DOHH2 (cell line): ENCODE results near the gene UBAP1.
"Not testable (repeated sequence)": the region's sequence is repeated elsewhere in the genome, so short reads cannot be mapped to it uniquely, and the experiment has no call there.

Experiments used
- CTCF ChIP-seq: fragments of 200-600 bp; sonication (generic); IDR thresholded peaks from one replicate; pipeline ENCODE4 v1.5.1; 2014; ENCODE audit warnings: antibody characterized with exemption, mild to moderate bottlenecking, low read depth, low read length; ENCODE audit not compliant: poor library complexity, severe bottlenecking
- EZH2phosphoT487 ChIP-seq: fragments of 200-600 bp; sonication (generic); IDR thresholded peaks from 2 replicates; pipeline ENCODE4 v1.6.1; 2017; ENCODE audit warnings: borderline replicate concordance, mild to moderate bottlenecking, antibody characterized with exemption, low read length, moderate library complexity, mixed read lengths

- TF ChIP-seq CTCF, EZH2phosphoT487: not testable (repeated sequence)
Observed at GRCh38 chr9:34247782-34248181, 68.9 kb downstream of the UBAP1 start.
